Tibial nerve (tissue), 4 donors: ENCODE measurements around the gene KCNH8.

Source experiments
- CTCF ChIP-seq, 5 experiments: fragments of 200-600 bp in 3 of 5; fragments of 450-650 bp in 2 of 5; sonication (generic) in 3 of 5; IDR thresholded peaks; one replicate each; pipeline ENCODE4 v1.5.1; 2016 to 2019; ENCODE audit warnings: antibody characterized with exemption in 5 of 5, mild to moderate bottlenecking in 3 of 5, moderate library complexity in 2 of 5
- EP300 ChIP-seq, 2 donors: sonication (generic); formaldehyde crosslinking; IDR thresholded peaks; one replicate each; pipeline ENCODE4 v1.6.1; 2017; ENCODE audit warnings: antibody characterized with exemption in 2 of 2, mild to moderate bottlenecking in 1 of 2
- POLR2A ChIP-seq, 2 donors: fragments of 450-650 bp; IDR thresholded peaks; one replicate each; pipeline ENCODE4 v1.6.1; 2017; ENCODE audit warnings: antibody characterized with exemption in 2 of 2, mild to moderate bottlenecking in 2 of 2, moderate library complexity in 2 of 2

GRCh38 chr3:19116239-19116638 lies 32.1 kb upstream of the KCNH8 start:
- no peak for TF ChIP-seq POLR2A (IDR thresholded peaks at IDR 0.05)
- TF ChIP-seq CTCF (IDR thresholded peaks at IDR 0.05), result no peak
- no peak for TF ChIP-seq EP300 (IDR thresholded peaks at IDR 0.05)
